Measurements from ENCODE around the gene XYLT1.
"Not testable (repeated sequence)": the region's sequence is repeated elsewhere in the genome, so short reads cannot be mapped to it uniquely, and the experiment has no call there.

XYLT1 gene

DNA sequence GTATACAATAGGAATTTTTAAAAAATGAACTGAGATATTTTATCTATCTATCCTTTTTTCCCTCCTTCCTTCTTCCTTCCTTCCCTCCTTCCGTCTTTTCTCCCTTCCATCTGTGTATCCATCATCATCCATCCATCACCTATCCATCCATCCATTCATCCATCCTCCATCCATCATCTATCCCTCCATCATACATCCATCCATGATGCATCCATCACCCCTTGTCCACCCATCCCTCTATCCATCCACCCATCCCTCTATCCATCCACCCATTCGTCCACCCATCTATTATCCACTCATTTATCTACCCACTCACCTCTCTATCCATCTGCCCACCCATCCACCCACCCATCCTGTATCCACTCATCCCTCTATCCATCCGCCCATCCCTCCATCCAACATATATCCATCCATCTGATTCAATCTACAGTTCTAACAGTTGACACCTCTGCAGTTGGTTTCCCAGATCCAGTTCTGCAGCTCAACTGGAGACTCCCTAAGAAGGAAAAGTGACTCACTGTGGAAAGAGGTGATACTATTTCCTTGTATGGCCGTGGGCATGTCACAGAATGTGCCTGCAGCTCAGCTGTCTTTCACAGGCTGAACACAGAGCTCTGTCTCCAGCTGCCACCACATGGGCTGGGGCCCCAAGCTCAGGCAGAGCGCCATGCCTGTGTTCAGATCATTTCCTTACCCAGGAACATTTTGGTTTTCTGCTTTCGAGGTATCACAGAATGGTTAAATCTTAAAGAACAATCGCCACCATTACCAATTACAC lies 130.8 kb downstream of the XYLT1 start:
- Histone ChIP-seq H3K27me3 (ENCODE audit: low read depth, low read length) (no peaks in the 10 kb centered on the region), H3K79me2 (ENCODE audit: low read length) (no peaks in the 10 kb centered on the region), H3K4me3 (ENCODE audit: low read length) (no peak overlapping the region), H2AFZ (ENCODE audit: low read depth, low read length) (no peak overlapping the region), H3K4me1 (ENCODE audit: low read length) (peaks cover 5% of the 10 kb centered on the region; the same call in 1 of the 2 replicates), H3K36me3 (replicated peaks; ENCODE audit: low read depth, low read length) (no peaks in the 10 kb centered on the region), H3K4me2 (ENCODE audit: low read length) (no peak overlapping the region), H3K9me3 (ENCODE audit: insufficient read depth, low read length) (no peaks in the 10 kb centered on the region), H4K20me1 (ENCODE audit: insufficient read depth, low read length) (no peaks in the 10 kb centered on the region), H3K27ac (ENCODE audit: low read length) (no peak overlapping the region), H3K9ac (ENCODE audit: low read length) (no peak overlapping the region)
- no peak for TF ChIP-seq EZH2phosphoT487 (IDR thresholded peaks at IDR 0.05; ENCODE audit: low read depth)
- TF ChIP-seq CTCF (IDR thresholded peaks at IDR 0.05; ENCODE audit: low read depth, low read length) = no peak

GRCh38 chr16:17338244-17338643 lies 132.5 kb downstream of the XYLT1 start:
- H3K27ac ChIP-seq (ENCODE audit: low read length) = no peak overlapping the region
- TF ChIP-seq EZH2phosphoT487 (IDR thresholded peaks at IDR 0.05; ENCODE audit: low read depth) (no peak), CTCF (IDR thresholded peaks at IDR 0.05; ENCODE audit: low read depth, low read length) (no peak)
- H3K27me3 ChIP-seq (ENCODE audit: low read depth, low read length) = no peaks in the 10 kb centered on the region

DNA sequence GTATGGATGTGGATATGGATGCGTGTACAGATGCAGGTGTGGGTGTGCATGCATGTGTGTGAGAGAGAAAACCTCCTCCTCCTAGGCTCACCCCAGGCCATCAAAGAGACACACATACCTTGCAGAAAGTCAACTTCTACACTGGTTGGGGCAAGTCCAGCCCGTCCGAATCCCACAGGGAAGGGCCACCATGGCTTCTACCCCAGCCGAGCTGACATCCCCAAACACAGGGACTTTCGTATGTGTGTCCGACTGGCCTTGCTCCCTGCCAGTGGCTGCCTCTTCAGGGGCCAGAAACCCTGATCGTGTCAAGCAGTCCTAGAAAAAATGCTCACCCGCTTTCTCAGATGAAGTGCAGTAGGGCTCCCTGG lies 134.2 kb downstream of the XYLT1 start:
- no peak overlapping the region for H3K27ac ChIP-seq (ENCODE audit: low read length)
- no peak overlapping the region for H3K9ac ChIP-seq (ENCODE audit: low read length)
- no peak overlapping the region for H3K4me3 ChIP-seq (ENCODE audit: low read length)
- H3K4me2 ChIP-seq (ENCODE audit: low read length) = no peak overlapping the region
- no peaks in the 10 kb centered on the region for H3K9me3 ChIP-seq (ENCODE audit: insufficient read depth, low read length)
- no peak overlapping the region for H2AFZ ChIP-seq (ENCODE audit: low read depth, low read length)
- TF ChIP-seq EZH2phosphoT487 (IDR thresholded peaks at IDR 0.05; ENCODE audit: low read depth) (no peak), CTCF (IDR thresholded peaks at IDR 0.05; ENCODE audit: low read depth, low read length) (no peak)
- H3K36me3 ChIP-seq (replicated peaks; ENCODE audit: low read depth, low read length) = no peaks in the 10 kb centered on the region
- H3K4me1 ChIP-seq (ENCODE audit: low read length) = peaks cover 5% of the 10 kb centered on the region; the same call in 1 of the 2 replicates
- no peaks in the 10 kb centered on the region for H4K20me1 ChIP-seq (ENCODE audit: insufficient read depth, low read length)
- H3K27me3 ChIP-seq (ENCODE audit: low read depth, low read length) = no peaks in the 10 kb centered on the region
- no peaks in the 10 kb centered on the region for H3K79me2 ChIP-seq (ENCODE audit: low read length)

More at GRCh38 chr16:17338244-17338643, 132.5 kb downstream of the XYLT1 start:
- Histone ChIP-seq H3K4me1 (ENCODE audit: low read length) (peaks cover 5% of the 10 kb centered on the region; the same call in 1 of the 2 replicates), H4K20me1 (ENCODE audit: insufficient read depth, low read length) (no peaks in the 10 kb centered on the region), H3K9me3 (ENCODE audit: insufficient read depth, low read length) (no peaks in the 10 kb centered on the region), H3K79me2 (ENCODE audit: low read length) (no peaks in the 10 kb centered on the region), H3K4me3 (ENCODE audit: low read length) (no peak overlapping the region), H2AFZ (ENCODE audit: low read depth, low read length) (no peak overlapping the region), H3K36me3 (replicated peaks; ENCODE audit: low read depth, low read length) (no peaks in the 10 kb centered on the region), H3K4me2 (ENCODE audit: low read length) (no peak overlapping the region), H3K9ac (ENCODE audit: low read length) (no peak overlapping the region)

GRCh38 chr16:17335826-17336529 lies 134.8 kb downstream of the XYLT1 start:
- H3K4me3 ChIP-seq (ENCODE audit: low read length) = no peak overlapping the region
- H4K20me1 ChIP-seq (ENCODE audit: insufficient read depth, low read length) = no peaks in the 10 kb centered on the region
- peaks cover 4% of the 10 kb centered on the region; the same call in 1 of the 2 replicates for H3K4me1 ChIP-seq (ENCODE audit: low read length)
- no peaks in the 10 kb centered on the region for H3K36me3 ChIP-seq (replicated peaks; ENCODE audit: low read depth, low read length)
- no peak overlapping the region for H2AFZ ChIP-seq (ENCODE audit: low read depth, low read length)
- TF ChIP-seq EZH2phosphoT487 (IDR thresholded peaks at IDR 0.05; ENCODE audit: low read depth) (no peak), CTCF (IDR thresholded peaks at IDR 0.05; ENCODE audit: low read depth, low read length) (no peak)
- no peak overlapping the region for H3K27ac ChIP-seq (ENCODE audit: low read length)
- no peak overlapping the region for H3K9ac ChIP-seq (ENCODE audit: low read length)
- no peaks in the 10 kb centered on the region for H3K79me2 ChIP-seq (ENCODE audit: low read length)
- H3K9me3 ChIP-seq (ENCODE audit: insufficient read depth, low read length) = no peaks in the 10 kb centered on the region
- no peaks in the 10 kb centered on the region for H3K27me3 ChIP-seq (ENCODE audit: low read depth, low read length)
- H3K4me2 ChIP-seq (ENCODE audit: low read length) = no peak overlapping the region

GRCh38 chr16:17335406-17335805 lies 135.4 kb downstream of the XYLT1 start:
- H3K36me3 ChIP-seq (replicated peaks; ENCODE audit: low read depth, low read length); H3K4me1 ChIP-seq (ENCODE audit: low read length); H3K9ac ChIP-seq (ENCODE audit: low read length); H3K79me2 ChIP-seq (ENCODE audit: low read length); H4K20me1 ChIP-seq (ENCODE audit: insufficient read depth, low read length); H3K4me2 ChIP-seq (ENCODE audit: low read length); H3K4me3 ChIP-seq (ENCODE audit: low read length); H2AFZ ChIP-seq (ENCODE audit: low read depth, low read length); H3K9me3 ChIP-seq (ENCODE audit: insufficient read depth, low read length); H3K27me3 ChIP-seq (ENCODE audit: low read depth, low read length); H3K27ac ChIP-seq (ENCODE audit: low read length): not testable (repeated sequence)

Data from OCI-LY3 (cell line).